ENCODE data around the gene ADRA2C. TPM values are rescaled to one million over a fixed set of nuclear protein-coding genes. Genes with fewer than 3 reads are reported as not detected.

The ADRA2C gene
- total RNA-seq, 1 experiment from 2014 or later, result 8.6 TPM

- H4K5ac ChIP-seq (ENCODE audit: insufficient read length, low read depth, low read length), result no peak overlapping the region
- no peak overlapping the region for H3K18ac ChIP-seq (ENCODE audit: insufficient read length, low read depth, low read length)
- no peak overlapping the region for H2BK120ac ChIP-seq (ENCODE audit: low read depth, low read length, poor library complexity, severe bottlenecking)
- DNase-seq, result no peak
- no peak overlapping the region for H3K4ac ChIP-seq (ENCODE audit: low read depth, low read length)
- Mint-ChIP-seq H3K27me3 (ENCODE audit: low read depth) (peaks cover 11% of the 10 kb centered on the region), H3K27ac (no peak overlapping the region), H3K4me3 (no peak overlapping the region), H3K4me1 (peaks cover 4 to 10% of the 10 kb centered on the region in 2 experiments), H3K9me3 (peaks cover 0 to 8% of the 10 kb centered on the region in 2 experiments; a peak in 1 of 5 replicates), H3K36me3 (ENCODE audit: insufficient read depth in 1 of 3, low read depth in 3 of 3) (no peaks in the 10 kb centered on the region)
- no peaks in the 10 kb centered on the region for H3K79me1 ChIP-seq (ENCODE audit: insufficient read depth, low read depth, low read length, poor library complexity, severe bottlenecking)
- no peak overlapping the region for H3K23ac ChIP-seq (ENCODE audit: insufficient read length, low read depth, low read length)
- no peak overlapping the region for H3K9ac ChIP-seq (ENCODE audit: extremely low read depth, insufficient read length, low read length)
- WGBS (ENCODE audit: extremely low coverage, insufficient read length, low lambda C conversion rate), result no CpG with 5 or more reads among the region's 23 CpGs
- no peaks in the 10 kb centered on the region for H3K79me2 ChIP-seq (ENCODE audit: insufficient read depth, low read length)
- no peaks in the 10 kb centered on the region for H3K23me2 ChIP-seq (ENCODE audit: insufficient read length, low read depth, low read length, poor library complexity, severe bottlenecking)
- H3K27ac ChIP-seq (ENCODE audit: insufficient read length, low read depth, low read length), result no peak overlapping the region
- no peak overlapping the region for H2BK5ac ChIP-seq (ENCODE audit: insufficient read length, low read length)
- no peak overlapping the region for H3K4me2 ChIP-seq (ENCODE audit: insufficient read depth, insufficient read length, low read length)
- H3K27me3 ChIP-seq (ENCODE audit: insufficient read depth, low read length), result no peaks in the 10 kb centered on the region
- H2AK5ac ChIP-seq (ENCODE audit: insufficient read length, low read length), result no peak overlapping the region
- no peak overlapping the region for H4K8ac ChIP-seq (replicated peaks; ENCODE audit: insufficient read length, low read depth, low read length)
- H4K91ac ChIP-seq (ENCODE audit: insufficient read length, low read depth, low read length), result no peak overlapping the region
- TF ChIP-seq, protein P1, sequence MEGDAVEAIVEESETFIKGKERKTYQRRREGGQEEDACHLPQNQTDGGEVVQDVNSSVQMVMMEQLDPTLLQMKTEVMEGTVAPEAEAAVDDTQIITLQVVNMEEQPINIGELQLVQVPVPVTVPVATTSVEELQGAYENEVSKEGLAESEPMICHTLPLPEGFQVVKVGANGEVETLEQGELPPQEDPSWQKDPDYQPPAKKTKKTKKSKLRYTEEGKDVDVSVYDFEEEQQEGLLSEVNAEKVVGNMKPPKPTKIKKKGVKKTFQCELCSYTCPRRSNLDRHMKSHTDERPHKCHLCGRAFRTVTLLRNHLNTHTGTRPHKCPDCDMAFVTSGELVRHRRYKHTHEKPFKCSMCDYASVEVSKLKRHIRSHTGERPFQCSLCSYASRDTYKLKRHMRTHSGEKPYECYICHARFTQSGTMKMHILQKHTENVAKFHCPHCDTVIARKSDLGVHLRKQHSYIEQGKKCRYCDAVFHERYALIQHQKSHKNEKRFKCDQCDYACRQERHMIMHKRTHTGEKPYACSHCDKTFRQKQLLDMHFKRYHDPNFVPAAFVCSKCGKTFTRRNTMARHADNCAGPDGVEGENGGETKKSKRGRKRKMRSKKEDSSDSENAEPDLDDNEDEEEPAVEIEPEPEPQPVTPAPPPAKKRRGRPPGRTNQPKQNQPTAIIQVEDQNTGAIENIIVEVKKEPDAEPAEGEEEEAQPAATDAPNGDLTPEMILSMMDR (conservative IDR thresholded peaks at IDR 0.05), result no peak
- no peak overlapping the region for H3T11ph ChIP-seq (ENCODE audit: low read length)
- H2AFZ ChIP-seq (ENCODE audit: low read length), result no peak overlapping the region
- H3K9me3 ChIP-seq (ENCODE audit: control insufficient read depth, low read depth, low read length), result no peaks in the 10 kb centered on the region
- H2BK12ac ChIP-seq (ENCODE audit: insufficient read length, low read depth, low read length), result no peak overlapping the region
- no peak overlapping the region for H2BK20ac ChIP-seq (ENCODE audit: low read depth, low read length, poor library complexity, severe bottlenecking)
- H2BK15ac ChIP-seq (ENCODE audit: low read depth, low read length), result no peak overlapping the region
- no peak overlapping the region for H3K56ac ChIP-seq (ENCODE audit: insufficient read length, low read depth, low read length)
- no peaks in the 10 kb centered on the region for H4K20me1 ChIP-seq (ENCODE audit: control insufficient read depth, insufficient read depth, insufficient read length)
- H3K4me1 ChIP-seq (ENCODE audit: insufficient read depth, low read length), result no peaks in the 10 kb centered on the region; the same call in 1 of the 2 replicates
- H3K14ac ChIP-seq (ENCODE audit: insufficient read depth, low read length), result no peak overlapping the region
Observed at GRCh38 chr4:3784454-3785291, 18.5 kb downstream of the ADRA2C start.

Measured in H9 (cell line).